Measurements from ENCODE around the gene KMT2D.

- TF ChIP-seq EZH2 (IDR thresholded peaks at IDR 0.05; ENCODE audit: low read depth, low read length, severe bottlenecking) (no peak), USF2 (IDR thresholded peaks at IDR 0.05; ENCODE audit: low read length) (no peak), POLR2AphosphoS5 (IDR thresholded peaks at IDR 0.05; ENCODE audit: low read depth, low read length) (no peak), CEBPB (IDR thresholded peaks at IDR 0.05; ENCODE audit: low read depth, low read length) (no peak)
These were observed 42.7 kb downstream of the KMT2D start for GRCh38 chr12:49017891-49018260.

Measured in H1 (cell line).